GM19240 (cell line): ENCODE measurements around the gene HAL.
A peak's percentile ranks its signal among the peaks of the same experiment; 100 is the strongest.

ENCODE experiments used
- DNase-seq: peaks from one replicate; pipeline ENCODE4 v3.0.0; 2011; ENCODE audit warnings: low spot score; ENCODE audit not compliant: insufficient read length

The HAL gene, protein sequence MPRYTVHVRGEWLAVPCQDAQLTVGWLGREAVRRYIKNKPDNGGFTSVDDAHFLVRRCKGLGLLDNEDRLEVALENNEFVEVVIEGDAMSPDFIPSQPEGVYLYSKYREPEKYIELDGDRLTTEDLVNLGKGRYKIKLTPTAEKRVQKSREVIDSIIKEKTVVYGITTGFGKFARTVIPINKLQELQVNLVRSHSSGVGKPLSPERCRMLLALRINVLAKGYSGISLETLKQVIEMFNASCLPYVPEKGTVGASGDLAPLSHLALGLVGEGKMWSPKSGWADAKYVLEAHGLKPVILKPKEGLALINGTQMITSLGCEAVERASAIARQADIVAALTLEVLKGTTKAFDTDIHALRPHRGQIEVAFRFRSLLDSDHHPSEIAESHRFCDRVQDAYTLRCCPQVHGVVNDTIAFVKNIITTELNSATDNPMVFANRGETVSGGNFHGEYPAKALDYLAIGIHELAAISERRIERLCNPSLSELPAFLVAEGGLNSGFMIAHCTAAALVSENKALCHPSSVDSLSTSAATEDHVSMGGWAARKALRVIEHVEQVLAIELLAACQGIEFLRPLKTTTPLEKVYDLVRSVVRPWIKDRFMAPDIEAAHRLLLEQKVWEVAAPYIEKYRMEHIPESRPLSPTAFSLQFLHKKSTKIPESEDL

DNA sequence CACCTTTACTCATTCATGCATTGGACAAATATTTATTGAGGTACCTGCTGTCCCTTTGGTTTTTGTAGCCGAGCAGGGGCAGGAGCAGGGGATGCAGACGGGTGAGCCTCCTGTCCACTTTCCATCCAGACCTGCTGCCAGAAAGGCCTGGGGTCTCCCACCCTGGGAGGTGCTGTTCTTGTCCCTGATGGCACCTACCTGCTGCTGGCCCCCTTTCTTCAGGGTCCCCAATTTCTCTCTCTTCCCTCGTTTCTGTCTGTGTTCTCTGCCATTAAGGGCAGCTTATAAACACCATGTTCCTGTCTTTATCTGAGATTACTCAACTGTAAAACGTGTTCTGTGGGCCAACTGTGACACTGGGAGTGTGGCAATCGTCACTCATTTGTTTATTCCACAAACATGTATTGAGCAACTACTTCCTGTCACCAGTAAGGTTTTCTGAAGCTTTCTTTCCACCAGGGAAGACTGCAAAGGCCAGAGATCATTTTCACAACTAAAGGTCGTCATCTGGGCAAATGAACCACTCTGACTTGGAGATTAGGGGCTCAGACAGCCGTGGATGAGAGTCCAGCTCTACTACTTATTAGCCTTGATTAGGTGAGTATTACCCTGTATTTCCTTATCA, at the start of gene HAL:
Gene HAL, minus strand, starts transcription at position 311 of the 625 bp plus-strand sequence. CDS start 434 bp downstream, outside the sequence.
- no peak for DNase-seq

DNA sequence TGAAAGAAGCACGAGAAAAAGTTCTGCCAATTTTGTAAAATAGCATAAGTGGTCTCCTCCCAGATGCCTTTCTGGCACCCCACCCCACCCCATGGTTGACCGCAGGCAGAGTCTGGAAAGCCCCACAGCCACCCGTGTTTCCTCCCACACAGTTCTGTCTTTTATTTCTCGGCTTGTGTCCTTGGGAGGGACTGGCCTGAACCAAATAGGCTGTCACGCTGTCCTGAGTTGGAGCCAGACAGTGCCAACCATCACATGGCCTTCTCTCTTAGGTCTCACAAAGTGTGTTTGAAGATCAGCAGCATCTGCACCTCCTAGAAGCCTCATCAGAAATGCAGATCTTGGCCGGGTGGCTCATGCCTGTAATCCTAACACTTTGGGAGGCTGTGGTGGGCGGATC, 49.4 kb upstream of the HAL start:
- no peak for DNase-seq

DNA sequence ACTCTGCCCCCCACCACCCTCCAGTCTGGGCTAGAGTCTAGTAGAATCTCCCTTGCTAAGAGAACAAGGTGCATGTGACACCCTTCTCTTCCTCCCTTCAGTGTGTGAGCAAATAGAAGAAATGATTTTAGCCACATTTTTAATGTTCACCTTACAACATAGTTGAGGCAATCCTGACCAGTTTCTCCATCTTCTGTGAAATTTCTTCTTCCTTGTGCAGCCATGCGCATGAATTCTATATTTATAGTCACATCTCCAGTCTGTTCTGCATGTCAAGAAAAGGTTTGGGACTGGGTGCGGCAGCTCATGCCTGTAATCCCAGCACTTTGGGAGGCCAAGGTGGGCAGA, 48.8 kb upstream of the HAL start:
- DNase-seq, result no peak

DNA sequence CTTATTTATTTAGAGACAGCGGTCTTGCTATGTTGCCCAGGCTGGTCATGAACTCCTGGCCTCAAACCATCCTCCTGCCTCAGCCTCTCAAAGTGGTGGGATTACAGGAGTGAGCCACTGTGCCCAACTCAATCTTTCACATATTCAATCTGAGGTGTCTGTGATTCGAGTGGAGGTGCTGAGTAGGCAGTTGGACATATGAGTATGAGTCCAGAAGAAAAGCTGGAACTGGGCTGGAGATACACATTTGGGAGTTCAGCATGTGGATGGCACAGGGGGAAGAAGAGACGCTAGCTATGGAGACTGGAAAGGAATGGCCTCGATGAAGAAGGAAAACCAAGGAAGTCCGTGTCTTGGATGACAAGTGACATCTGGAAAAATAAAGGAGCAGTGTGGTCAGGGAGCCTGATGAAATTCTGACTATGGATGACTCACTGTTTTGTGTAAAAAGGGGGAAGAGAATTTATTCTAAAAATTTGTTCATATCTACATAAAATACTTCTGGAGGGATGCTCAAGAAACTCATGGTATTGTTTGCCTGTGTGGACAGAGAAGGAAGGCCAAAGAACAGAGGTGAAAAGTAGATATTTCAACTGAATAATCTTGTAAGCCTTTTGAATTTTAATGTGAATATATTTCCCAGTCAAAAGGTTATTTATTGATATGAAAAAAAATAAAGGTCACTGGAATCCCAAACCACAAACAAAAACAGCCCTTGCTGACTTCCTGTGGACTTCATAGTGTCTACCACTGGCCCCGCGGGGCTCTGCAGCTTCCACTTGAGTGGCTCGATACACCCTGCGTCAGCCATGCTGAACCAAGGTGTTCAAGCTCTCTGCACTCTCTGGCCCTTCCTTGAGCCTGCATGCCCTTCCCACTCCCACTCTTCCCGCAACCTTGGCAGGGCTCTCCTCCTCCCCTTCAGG, 48.1 kb upstream of the HAL start:
- no peak for DNase-seq

DNA sequence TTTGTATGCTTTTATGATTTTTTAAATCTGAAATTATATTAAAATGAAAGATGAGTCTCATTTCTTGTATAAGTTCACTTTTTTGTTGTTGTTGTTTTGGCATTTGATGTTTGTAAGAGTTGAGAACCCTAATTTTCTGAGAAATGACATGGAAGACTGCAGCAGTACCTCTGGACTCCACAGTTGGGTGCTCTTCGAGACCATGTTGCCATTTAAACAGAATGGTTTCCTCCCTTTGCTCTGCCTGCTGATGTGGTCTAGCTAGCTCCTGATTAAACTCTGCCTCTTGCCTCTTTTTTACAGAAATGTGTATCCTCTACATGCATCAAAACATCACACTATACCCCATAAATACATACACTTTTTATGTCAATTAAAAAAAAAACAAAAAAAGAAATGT, 45.0 kb upstream of the HAL start:
- no peak for DNase-seq

DNA sequence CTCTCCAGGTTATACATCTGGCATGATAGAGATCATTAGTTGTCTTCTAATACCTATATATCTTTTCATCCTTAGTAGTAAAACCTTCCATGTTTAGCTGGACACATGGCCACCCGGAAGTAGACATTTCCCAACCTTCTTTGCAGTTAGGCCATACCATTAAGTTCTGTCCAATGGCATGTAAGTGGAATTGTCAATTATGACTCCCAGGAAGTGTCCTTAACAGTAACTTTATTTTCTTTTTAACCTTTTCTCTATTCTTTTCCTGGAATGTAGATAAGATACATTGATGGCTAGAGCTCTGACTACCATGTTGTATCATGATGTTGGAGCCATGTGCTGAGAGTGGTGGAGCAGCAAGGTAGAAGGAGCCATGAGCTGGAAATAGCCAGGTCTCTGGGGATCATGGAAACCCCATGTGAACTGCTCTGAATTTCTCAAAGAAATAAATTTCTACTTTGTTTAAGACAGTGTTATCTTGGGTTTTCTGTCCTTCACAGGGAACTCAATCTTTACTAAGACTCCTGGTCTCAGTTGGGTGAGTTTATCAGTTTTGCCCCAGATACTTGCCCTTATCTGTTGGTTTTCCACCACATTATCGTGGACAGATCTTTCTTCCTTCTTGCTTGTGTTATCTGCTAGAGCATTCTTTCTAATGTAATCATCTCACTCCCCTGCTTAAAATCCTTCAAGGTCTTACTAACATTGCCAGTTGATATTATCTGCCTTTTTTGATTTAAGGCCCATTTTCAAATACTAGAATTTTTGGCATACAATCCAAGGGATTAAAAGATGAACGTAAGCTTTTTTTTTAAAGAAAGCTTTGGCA, 44.4 kb upstream of the HAL start:
- DNase-seq, result no peak

DNA sequence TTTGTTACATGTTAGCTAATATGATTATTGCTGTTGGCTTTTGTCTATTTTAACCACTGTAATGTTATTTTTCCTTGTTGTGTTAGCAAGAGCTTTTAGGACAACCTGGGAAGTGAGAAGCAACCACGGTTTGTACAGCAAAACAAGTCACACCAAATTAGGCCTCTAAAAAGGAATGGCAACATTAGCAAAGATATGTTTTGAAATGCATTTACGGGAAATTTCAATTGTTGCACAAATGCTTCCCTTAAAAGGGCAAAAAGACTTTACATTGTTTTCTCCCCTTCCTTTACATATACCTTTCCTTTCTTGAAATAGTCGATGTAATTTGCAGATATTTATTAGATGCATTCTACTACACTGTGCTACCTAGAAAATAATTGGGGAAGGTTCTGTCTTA, 43.4 kb upstream of the HAL start:
- no peak for DNase-seq

DNA sequence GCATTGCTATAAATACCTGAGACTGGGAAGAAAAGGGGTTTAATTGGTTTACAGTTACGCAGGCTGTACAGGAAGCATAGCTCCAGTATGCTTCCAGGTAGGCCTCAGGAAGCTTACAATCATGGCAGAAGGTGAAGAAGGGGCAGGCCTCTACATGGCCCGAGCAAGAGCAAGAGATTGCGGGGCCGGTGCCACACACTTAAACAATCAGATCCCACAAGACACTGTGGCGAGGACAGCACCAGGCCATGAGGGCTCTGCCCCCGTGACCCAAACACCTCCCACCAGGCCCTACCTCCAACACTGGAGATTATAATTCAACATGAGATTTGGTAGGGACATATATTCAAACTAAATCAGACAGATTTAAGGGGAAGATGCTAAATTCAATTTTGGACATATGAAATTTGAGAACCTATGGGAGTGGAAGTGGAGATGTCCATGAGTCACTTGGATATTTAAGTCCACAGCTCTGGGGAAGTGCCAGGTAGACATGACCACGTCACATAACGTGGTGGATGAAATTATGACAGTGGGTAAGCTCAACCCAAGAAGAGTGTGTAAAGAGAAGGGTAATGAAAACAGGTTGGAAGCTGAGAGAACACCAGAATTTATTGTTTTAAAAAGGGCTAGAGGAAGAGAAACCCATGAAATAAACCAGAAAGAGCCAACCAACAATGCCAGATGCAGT, 40.8 kb upstream of the HAL start:
- DNase-seq, result no peak

DNA sequence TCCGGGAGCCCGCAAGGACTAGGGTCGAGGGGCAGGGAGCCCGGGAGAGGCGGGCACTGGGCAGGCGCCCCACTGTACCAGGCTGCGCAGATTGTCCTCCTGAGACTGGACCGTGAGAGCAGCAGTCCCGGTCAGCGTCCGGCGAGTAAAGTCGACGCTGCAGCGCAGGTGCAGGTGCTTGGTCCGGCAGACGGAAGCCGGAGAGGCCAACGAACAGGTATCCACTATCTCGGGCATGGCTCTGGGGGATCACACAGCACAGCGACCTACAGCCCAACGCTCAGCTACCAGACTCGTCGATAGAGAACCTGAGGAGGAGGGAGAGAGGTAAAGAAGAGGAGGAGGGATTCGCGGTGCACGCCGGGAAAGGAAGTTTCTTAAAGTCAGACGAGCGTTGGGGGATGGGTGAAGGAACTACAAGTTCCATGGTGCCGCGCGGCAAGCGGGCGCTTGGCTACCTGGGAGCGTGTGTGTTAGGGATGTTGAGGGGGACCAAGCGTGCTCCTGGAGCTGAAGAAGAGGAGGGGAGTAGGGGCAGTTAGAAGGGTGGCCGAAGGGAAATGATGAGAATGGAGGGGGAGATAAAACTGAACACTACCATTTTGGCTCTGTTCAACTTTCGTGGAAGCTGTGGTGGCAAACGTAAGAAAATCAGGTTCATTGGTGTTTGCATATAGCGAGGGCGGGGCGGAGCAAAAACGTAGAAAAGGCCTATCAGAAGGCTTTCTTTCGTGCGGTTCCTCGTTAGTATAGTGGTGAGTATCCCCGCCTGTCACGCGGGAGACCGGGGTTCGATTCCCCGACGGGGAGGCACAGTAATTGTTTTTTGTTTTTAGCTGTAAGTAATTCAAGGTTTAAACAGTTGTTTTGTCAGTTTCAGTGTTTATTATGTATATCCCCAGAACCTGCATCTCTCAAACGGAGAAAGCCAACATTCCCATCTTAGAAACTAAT, 39.4 kb upstream of the HAL start, which contains the start of gene LTA4H:
Gene LTA4H, minus strand, starts transcription at position 305 of the 954 bp plus-strand sequence. Its CDS starts 68 bp downstream, at position 237.
- peak; percentile 81 for DNase-seq

DNA sequence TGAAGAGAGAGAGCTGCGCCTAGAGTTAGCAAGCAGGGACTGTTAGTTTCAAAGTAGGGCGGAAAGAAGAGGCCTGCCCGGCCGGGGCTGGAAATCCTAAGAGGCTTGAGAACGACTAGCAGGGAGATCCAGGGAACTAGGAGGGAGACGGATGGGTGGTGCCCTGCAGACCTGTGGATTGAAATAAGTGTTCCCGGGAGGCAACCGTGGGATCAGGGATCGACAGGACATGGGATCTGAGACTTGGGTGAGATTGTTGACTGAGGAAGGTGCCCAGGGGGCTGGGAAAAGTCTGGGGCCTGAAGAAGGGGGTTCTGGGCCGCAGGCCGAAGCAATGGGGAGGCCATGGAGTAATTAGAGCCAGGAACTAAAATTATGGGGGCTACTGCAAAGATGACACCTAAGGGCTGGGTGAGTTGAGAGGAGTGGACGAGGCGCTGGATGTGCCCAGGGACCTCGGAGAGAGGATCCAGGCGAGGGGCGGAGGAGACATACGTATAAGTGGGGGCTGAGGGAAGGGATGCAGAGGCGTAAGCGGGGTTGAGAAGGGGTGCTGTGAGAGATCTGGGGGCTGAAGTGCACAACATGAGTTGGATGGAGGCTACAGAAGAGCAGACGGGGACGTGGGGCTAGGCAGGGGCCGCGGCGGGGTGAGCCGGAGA, 38.6 kb upstream of the HAL start:
- DNase-seq, result no peak

DNA sequence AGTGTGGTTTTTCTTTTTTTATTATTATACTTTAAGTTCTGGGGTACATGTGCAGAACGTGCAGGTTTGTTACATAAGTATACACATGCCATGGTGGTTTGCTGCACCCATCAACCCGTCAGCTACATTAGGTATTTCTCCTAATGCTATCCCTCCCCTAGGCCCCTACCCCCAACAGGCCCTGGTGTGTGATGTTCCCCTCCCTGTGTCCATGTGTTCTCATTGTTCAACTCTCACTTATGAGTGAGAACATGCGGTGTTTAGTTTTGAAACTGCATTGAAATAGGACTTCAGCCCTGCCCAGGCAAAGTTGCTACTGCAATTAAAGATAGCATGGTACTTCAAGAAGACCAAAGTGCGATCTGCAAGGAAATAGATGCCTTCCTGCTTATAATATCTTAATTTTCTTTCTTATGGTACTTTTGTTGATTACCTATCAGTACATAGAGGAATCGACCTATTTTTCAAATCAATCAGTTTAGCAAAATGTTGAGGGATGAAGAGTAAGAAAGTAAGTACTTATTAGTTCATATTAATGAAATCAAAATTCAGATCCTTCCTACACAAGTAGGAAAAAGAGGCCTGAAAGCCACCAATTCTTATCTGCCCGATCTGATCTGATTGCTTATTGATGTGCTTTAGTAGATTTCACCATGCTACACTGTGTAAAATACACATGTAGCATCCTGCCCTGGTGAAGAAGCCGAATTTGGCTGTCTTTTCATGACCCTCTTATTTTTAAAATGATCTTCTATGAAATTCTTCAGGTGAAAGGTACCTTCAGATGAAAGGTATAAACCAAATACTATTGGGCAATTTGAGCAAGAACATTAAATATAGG, 37.6 kb upstream of the HAL start:
- no peak for DNase-seq

DNA sequence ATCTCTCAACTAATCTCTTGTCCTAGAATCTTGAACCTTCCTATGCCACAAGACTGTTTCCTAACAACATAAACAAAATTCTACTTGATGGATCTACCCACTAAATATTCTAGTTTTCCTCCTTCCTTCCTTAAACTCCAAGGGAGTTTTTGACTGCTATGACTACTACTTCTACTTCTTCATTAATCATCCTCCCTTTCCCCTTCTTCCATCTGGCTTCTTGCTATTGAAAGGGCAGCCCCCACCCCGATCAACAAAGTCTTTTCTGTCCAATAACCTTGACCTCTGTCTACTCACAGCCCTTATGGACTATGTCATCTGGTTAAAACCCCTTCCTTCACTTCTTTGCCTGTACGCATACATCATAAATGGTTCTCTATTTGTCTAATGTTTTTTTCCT, 33.7 kb upstream of the HAL start:
- no peak for DNase-seq

DNA sequence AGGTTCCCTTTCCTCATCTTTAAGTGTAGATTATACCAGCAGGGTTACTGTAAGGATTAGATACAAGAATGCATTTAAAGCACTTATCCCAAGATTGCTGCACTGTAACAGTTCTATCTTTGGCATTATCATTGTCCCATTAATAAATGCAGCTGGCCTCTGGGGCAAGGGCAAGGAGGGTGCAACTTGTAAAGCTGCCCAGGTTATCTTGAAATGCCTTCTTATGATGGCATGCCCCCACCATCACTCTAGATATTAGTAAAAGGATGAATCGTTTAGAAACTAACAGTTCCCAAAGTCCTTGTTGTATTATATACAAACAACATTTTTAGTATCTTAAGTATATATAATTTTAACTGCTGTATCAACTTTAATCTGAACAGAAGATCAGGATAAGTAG, 32.4 kb upstream of the HAL start:
- DNase-seq, result no peak

DNA sequence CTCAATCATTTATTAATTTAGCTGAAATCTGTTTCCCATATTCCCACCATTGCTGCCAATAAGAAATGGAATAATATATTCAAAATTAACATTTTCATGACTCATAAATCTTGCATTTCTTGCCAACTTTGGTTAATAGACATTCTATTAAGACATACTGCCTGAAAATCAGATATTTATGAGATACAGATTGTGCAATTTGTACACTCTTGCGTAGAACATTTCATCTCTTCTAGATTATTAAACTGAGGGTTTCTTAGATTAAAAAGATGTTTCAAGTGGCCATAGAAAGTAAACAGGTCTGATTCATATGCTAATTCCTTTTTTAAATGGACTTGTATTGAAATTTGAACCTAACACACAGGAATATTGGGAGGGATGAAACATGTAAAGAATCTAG, 30.2 kb upstream of the HAL start:
- DNase-seq, result no peak

DNA sequence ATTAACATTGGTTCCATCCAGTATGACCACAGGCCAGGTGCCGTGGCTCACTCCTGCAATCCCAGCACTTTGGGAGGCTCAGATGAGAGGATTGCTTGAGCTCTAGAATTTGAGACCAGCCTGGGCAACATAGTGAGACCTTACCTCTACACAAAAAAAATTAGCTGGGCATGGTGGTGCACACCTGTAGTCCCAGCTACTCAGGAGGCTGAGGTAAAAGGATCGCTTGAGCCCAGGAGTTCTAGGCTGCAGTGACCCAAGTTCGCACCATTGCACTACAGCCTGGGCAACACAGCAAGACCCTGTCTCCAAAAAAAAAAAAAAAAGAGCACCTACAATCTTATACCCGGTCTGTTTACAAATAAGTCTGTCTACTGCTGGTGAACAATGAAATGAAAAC, 29.4 kb upstream of the HAL start:
- no peak for DNase-seq

DNA sequence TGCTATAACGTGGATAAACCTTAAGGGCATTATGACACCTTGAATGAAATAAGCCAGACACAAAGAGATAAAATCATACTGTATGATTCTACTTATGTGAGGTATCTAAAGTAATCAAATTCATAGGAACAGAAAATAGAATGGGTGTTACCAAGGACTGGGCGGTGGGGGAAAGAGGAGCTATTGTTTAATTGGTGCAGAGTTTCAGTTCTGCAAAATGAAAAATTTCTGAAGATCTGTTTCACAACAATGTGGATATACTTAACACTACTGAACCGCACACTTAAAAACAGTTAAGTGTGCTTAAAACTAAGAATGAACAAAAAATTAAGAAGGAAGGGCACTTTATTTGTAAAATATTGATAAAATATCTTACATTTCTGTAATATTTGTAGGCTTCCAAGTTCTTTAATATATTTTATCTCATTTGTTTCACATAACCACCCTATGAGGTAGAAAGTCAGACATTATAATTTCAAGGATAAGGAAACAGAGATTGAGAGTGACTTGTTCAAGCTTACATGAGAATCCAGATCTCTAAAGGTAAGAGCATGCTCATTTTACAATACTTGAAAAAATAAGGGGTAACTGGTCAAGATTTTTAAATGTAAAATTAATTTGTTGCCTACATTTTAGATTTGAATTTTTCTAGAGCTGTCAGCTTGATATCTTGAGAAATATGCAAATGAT, 24.3 kb upstream of the HAL start:
- DNase-seq, result no peak

DNA sequence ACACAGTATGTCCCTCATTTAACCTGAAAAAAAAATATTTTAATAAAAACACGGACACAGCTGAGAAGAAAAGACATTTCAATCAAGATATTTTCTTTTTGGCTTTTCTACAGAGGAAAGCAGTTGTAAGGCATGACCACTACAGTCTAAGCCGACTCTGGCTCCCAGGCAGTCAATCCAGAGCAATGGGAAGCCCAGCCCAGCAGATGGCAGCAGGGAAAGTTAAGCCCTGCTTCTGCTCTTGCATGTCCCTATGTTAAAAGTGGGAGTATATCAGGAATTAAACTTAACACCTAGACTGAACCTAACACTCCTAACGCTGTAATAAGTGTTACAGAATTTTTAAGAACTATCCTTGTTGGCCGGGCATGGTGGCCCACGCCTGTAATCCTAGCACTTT, 19.5 kb upstream of the HAL start:
- DNase-seq, result no peak
